B cell (primary cell): ENCODE measurements around the gene NFASC.

Source experiments
- CTCF ChIP-seq: fragments of 200-600 bp; IDR thresholded peaks from one replicate; pipeline ENCODE4 v1.8.0; 2022; ENCODE audit warnings: antibody characterized with exemption, mild to moderate bottlenecking
- EZH2 ChIP-seq: IDR thresholded peaks from 2 replicates; pipeline ENCODE4 v1.6.1; 2012; ENCODE audit warnings: borderline replicate concordance, low read depth, mild to moderate bottlenecking, moderate library complexity, low read length; ENCODE audit not compliant: insufficient read depth, poor library complexity, severe bottlenecking

GRCh38 chr1:204979891-204980649 lies 109.4 kb downstream of the NFASC start:
- TF ChIP-seq CTCF (no peak), EZH2 (no peak)
